NCI-H146 treated with DMSO at 0.1 percent for 48 hours (cell line): ENCODE data around the gene NRG4.
"Not testable (repeated sequence)": the region's sequence is repeated elsewhere in the genome, so short reads cannot be mapped to it uniquely, and the experiment has no call there.

Experiments used
- DNase-seq: peaks from one replicate; lab custom pipeline; 2025; ENCODE audit not compliant: unreplicated experiment; lab: John Stamatoyannopoulos, UW

Gene NRG4, protein sequence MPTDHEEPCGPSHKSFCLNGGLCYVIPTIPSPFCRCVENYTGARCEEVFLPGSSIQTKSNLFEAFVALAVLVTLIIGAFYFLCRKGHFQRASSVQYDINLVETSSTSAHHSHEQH

DNA sequence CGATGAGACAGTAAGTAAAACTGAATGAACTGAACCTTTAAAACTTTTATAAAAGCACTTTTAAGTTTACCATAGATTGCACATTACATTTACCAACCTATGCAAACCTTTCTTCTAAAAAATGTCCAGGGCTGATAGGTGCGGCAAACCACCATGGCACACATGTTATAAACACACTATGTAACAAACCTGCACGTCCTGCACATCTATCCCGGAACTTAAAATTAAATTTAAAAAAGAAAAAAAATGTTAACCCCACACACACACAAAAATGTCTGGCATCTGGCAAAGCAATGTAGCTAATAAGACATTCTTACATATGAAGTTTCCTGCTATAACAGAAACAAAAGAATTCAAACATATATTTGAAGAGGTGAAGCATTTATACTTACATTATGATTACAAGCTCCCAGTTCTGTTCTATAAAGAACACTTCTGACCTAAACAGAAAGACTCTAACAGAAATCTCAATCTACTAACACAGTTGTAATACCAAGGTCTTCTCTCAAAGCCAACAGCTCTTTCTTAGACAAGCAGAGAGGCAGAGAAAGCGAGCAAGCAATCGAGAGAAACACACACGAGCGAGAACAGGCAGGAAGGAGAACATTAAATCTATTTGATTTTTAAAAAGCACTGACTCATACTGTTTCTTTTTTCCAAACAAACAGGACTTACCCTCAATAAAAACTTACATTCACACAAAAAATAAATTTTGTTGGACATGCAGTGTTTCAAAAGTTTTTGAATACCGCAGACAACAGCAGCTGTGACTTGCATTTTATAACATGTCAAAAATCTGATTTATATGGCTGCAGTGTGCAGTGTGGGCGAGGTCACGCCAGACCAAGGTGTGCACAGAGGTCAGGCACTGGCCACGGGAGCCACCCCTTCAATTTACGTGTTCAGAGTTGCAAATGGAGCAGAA lies at the start of gene NRG4:
Gene NRG4 (minus strand): TSS at position 798 of the 925 bp plus-strand sequence. CDS start 1,194 bp downstream, outside the sequence.
- DNase-seq, result no peak

DNA sequence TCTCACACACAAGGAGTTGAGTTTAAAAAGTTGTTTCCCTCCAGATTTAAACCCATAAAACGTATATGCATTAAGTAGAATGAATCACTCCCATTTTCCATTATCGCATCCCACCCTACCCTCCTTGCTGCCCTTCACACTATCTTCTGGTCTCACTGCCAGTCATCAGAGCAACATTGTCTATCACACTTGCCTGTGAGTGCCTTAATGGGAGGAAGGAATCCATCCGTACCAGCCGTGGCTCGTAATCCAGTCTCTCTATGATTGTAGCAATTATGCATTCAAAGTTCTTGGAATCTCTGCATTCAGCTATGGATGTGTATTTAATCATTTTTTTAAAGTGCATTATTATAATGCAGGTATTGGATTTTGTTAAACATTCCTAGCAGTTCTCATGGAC lies 49.5 kb upstream of the NRG4 start:
- no peak for DNase-seq

DNA sequence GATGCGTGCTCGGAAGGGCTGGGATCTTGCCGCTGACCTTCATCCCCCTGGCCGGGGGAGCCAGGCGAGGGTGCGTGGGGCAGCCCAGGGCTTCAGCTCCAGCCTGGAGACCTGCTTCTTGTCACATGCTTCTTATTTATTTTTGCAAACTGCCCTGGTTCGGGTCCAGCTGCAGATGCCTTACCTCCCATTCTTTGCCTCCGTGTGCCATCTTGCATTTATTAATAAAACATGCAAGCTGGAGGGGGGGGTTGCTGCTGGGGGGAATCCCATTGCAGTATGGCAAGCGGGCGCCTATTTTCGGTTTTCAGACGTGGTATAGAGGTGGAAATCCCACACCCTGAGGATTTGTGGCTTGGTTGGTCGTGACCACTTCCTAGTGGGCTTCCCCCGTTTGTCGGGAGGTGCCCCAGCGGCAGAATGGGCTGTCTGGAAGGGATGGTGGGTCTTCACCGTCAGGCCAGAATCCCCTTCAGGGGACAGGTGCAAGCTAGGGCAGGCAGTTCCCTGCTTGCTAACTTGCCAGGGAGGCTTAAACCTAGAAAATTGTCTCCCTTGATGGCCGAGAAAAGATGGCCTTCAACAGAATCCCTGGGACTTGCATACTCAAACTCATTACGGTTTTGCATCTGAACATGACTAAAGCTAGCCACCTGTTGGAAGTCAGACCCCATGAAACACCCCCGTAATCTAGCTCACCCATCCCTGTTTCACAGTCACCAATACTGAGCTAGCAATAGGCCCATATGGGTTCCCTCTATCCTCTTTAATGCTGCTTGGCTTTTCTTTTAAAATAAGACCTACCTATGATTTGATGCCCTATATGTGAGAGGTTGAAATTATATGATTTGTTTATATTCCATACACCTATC lies 48.1 kb upstream of the NRG4 start:
- DNase-seq, result no peak

DNA sequence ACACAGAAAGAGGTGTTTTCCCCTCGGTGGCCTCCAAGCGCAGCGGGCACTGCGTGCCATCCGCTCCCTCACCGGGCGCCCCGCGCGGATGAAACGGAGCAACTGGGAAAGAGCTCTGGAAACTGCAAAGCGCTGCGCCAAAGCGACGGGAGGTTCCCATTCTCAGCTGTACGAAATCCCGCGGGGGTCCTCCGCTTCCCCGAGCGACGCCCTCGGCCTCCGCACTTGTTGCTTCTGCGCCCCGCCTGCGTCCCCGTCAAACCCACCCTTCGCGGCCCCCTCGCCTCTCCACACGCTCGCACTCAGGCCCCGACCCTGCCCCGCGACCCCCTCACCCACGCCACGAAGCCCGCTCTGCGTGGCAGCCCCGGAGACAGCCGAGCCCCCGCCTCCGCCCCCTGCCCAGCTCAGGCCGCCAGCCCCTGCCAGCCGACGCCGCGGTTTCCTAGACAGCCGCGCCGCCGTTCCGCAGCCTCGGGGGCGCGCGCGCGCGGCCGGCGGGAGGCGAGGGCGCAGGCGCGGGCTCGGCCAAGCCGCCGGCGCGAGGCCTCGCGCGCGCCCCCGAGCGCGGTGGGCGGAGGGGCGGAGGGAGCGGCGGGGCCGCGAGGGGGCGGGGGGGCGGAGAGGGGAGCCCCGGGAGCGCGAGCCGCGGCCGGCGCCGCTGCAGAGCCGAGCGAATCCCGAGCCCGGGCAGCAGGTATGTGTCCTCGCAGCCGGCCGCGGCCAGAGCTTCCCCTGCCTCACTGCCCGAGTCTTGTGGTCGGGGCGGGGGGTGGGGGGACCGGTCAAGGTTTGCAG lies 47.3 kb upstream of the NRG4 start, which contains the start of gene TMEM266:
Gene TMEM266 (plus strand): TSS at position 666 of the 798 bp plus-strand sequence. CDS start 74,279 bp downstream, outside the sequence.
- peak; percentile 6 for DNase-seq

DNA sequence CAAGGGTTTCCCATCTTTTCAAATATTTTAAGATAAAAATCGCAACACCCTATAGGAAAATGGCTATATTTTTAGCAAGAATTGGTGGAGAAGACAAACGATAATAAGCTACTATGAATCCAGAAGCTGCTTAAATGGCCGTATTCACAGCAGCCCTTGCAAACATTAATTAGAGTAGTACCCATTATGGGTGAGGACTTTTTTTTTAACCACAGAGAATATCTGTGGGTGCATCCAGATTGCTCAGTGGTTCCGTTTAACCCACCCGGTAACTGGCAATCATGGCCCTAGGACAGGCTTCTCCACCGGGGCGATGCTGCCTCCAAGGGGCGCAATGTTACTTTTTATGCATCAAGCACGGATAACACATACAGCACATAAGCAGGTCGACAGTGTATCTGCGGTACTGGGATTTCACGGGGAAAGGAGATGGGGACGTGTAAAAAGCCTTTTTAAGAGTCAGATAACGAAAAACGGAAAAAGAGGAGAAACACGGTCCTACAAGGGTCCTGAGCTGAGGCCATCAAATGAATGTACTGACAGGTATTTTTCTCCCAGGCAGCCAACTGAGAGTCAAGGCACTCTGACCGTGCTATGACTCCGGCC lies 46.6 kb upstream of the NRG4 start:
- no peak for DNase-seq

DNA sequence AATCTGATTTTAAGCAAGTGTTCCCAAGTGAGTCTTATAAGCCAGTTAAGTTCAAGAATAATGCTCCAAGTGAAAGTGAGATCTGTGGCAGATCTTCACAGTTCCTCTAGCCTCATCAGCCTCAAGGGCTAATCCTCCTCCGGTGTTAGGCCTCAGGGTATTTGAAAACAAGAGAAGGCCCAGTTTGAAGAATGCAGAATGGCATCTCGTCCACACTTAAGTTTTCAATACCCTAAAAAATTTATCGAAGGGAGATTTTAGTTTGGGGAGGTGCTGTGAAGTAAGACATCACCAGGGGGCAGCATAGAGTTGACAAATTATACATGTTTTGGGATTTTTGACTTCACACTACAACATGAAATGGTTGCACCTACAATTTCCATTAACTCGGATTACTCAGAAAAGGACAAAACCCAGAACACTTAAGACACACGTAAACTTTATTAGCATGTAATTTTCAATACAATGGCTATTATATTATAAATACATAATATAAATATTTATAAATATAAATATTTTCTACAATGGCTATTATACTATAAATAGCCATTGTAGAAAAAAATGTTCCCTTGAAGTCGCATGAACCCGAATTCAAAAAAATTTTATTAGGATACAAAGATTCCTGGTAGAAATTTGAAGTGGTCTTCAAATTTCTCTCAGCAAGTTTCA lies 45.2 kb upstream of the NRG4 start:
- DNase-seq, result no peak

DNA sequence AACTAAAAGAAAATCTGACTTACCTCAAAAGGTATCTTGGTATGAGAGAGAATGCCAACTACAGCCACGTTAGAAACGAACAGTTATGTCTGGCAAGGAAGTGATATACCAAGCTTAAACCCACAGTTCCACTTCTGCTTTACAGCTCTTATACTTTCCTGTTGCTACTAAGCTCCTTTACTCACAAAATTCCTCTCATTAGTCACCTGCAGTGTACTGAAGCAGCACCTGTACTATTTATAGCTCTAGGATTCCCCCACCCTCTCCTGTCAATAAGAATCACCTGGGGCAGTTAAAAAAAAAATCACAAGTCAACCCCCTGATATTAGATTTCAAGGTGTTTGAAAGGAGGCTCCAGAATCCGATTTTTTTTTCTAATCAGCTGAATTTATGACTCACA lies 44.7 kb upstream of the NRG4 start:
- no peak for DNase-seq

DNA sequence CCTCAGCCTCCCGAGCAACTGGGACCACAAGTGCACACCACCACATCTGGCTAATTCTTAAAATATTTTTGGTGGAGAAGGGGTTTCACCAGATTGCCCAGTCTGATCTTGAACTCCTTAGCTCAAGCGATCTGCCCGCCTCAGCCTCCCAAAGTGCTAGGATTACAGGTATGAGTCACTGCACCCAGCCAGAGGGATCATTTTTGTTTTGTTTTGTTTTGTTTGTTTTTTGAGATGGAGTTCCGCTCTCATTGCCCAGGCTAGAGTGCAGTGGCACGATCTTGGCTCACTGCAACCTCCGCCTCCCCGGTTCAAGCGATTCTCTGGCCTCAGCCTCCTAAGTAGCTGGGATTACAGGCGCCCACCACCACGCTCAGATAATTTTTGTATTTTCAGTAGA lies 42.0 kb upstream of the NRG4 start:
- not testable (repeated sequence) for DNase-seq

DNA sequence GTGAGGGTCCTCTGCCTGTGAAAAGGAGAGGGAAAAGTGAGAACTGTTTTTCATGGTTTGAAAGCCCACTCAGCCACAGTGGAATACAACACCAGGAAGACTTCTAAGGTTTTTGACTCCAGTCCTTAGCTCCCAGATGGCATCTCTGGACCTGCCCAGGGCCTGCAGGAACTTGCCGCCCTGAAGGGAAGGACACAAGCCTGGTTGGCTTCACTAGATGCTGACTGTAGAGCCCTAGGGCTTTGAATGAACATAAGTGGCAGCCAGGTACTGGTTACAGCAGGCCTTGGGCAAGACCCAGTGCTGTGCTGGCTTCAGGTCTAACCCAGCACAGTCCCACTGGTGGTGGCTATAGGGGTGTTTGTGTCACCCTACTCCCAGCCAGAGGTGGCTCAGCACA lies 26.3 kb upstream of the NRG4 start:
- no peak for DNase-seq

DNA sequence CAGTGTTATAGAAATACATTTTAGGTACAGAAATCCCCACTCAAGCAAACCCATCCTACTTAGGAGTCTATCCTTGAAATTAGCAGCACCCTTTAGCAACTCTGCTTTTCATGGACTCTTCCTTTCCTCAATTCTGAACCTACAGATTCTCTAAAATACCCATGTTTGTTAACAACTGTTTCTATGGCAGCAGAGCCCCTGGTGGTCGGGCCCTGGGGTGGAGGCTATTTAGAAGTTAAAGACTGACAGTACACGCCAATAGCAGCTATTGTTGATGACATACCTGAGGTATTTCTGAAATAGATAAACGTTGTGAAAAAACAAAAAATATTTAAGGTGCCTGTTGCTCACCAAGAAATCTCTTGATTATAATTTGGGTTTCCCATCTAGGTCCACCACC lies 23.4 kb upstream of the NRG4 start:
- no peak for DNase-seq

DNA sequence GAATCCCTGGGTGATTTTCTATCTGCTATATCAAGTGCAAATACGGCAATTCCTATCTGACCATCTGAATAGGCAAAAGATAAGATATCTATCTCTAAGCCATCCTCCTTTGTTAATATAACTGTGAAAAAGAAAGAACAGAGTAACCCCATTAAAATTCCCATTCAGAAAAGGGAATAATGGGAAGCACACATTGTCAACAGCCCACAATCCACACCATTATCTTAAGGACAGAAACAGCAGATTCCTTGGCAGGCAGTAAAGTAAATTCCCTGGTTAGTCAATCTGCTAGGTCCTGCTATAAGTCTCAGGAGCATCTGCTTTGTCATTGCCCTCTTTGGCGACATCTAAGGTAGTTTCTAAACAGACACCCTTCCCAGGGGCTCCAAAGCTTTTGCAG lies 21.9 kb upstream of the NRG4 start:
- no peak for DNase-seq

DNA sequence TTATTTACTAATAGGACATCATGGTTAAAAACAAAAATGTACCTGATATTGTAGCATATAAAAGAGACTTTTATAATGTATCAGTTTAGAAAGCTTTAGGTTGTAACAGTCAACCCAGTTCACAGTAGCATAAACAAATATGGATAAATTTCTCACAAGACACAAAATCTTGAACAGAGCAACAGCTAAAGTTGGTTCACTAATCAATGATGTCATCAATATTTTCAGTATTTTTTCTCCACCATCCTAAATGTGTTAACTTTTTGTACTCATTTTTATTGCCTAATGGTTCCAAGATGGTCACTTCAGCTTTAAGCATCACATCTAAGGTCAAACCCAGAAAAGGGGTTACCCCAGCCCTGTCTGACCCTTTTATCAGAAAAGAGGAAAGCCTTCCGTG lies 21.2 kb upstream of the NRG4 start:
- DNase-seq, result no peak

DNA sequence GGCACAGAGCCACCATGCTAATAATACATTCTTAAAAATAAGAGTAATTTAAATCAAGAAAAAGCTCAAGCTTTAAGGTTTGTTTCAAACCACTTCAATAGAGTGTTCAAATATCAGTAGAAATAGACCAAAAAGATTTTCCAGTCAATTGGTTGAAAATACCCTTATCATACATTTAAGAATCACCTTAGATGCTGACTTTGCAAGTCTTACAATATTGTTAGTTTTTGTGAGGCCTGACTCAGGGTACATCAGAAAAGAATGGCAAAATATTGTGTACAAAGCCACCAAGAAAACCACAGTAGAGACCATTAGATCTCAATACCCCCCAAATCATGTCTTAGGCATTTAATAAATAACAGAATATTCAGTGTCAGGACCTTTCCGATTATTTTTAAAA lies 19.8 kb upstream of the NRG4 start:
- no peak for DNase-seq

DNA sequence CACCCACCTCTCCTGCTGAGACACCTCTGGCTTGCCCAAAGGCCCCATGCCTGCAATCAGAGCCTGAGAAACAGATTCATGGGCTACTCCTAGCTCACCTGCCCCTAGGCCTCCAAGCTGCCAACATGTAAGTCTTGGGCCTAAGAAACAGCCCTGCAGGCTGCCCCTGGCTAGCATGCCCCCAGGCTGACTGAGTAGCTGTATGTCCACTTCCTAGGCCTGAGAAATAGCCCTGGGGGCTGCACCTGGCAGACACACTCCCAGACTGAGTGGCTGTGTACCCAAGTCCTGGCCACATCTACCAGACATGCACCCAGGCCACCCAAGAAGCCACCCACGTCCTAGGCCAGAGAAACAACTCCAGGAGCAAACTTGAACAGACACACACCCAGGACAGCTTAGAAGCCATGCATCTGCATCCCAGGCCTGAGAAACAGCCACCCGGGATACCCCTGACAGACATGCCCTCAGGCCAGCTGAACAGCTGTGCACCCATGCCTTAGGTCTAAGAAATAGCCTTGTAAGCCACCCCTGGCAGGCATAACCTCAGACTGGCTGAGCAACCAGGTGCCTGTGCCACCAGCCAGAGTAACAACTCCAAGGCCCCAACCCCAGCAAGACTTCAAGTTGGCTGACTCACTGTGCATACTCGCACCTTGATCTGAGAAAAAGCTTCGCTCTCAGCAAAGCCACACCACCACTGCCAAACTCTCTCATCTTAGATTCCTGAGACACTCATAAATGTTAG lies 12.0 kb upstream of the NRG4 start:
- no peak for DNase-seq

DNA sequence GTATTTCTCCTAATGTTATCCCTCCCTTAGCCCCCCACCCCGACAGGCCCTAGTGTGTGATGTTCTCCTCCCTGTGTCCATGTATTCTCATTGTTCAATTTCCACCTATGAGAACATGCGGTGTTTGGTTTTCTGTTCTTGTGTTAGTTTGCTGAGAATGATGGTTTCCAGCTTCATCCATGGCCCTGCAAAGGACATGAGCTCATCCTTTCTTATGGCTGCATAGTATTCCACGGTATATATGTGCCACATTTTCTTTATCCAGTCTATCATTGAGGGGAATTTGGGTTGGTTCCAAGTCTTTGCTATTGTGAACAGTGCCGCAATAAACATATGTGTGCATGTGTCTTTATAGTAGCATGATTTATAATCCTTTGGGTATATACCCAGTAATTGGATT lies 1.2 kb upstream of the NRG4 start:
- not testable (repeated sequence) for DNase-seq

DNA sequence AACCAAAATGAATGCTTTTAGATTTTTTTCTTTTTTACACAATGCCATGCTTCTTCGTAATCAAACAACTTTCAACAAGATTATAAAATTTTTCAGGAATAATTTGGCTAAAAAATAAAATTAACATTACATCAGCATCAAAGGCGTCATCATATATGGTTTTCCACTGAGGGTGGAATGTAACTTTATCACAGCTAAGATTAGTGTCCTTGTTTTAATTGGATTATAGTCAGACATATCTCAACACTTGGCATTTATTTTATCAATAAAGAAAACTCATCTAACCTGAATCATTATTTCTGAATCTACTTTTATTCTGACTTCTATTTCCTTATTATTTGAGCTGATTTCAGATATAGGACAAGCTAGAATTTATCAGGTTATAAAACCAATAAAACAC lies 1.6 kb downstream of the NRG4 start:
- no peak for DNase-seq

DNA sequence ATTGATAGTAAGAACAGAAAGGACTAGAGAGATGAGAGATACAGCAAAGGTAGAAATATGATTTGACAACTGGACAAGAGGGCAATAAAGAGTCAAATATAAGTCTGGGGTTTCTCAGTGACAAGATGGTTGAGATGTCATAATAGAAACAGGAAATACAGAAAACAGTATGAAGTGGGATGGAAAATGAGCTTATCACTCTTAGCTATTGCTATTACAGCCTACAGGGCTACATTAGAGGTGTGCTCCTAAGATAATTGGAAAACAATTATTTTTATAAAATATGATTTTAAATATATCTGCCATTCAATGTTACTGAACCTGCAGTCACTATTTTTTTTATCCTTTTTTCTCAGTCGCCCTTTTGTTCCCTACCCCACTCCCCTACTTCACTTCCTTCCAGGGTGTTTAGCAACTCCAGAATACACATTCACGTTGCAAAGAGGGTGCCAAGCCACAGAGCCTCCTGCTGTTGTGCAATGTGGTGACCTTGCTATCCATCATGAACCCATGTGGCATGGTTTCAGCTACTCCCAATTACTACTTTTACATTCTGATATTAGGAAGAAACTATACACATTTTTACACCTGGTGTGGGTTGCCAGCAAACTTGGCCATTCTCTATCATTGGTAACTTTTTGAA lies 6.0 kb downstream of the NRG4 start:
- DNase-seq, result no peak

DNA sequence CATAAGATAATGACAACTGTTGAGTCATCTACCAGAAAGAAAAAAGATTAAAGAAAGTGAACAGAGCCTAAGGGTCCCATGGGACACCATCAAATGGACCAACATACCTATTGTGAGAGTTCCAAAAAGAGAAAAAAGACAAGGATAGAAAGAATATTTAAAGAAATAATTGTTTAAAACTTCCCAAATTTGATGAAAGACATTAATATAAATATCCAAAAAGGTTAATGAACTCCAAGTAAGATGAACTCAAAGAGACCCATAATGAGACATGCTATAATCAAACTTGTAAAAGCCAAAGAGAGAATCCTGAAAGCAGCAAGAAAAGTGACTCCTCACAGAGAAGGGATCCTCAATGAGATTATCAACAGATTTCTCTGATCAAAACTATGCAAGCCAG lies 8.9 kb downstream of the NRG4 start:
- DNase-seq, result no peak

DNA sequence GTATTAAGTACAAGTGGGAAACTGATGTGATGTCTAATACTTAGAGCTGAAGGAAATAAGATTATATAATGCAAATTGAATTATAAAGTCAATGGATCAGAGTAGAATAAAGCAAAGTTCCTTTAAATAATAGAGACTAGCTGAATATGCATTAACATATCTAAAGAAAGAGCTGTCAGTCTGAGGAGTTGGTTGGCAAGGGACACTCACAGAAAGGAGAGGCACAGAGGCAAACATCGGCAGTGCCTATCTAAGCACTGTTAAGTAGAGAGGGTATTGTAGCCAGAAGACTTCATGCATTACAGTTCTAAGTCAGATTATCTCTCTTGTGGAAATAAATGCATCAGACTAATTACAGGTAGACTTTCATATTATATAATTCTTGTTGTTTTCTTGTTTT lies 16.6 kb downstream of the NRG4 start:
- no peak for DNase-seq
